MG63 (cell line): ENCODE data around the gene E2F7. TPM values are rescaled to one million over a fixed set of nuclear protein-coding genes. Genes with fewer than 3 reads are reported as not detected.

Source experiments
- DNase-seq: peaks from one replicate; pipeline ENCODE4 v3.0.0-alpha.2; 2020
- H3K27me3 ChIP-seq: fragments of 250-450 bp; sonication (Bioruptor Pico); 2 replicates; pipeline ENCODE4 v1.5.1; 2020; ENCODE audit warnings: mild to moderate bottlenecking, moderate library complexity
- H3K36me3 ChIP-seq: fragments of 250-450 bp; sonication (Bioruptor Pico); 2 replicates; pipeline ENCODE4 v1.5.1; 2020; ENCODE audit warnings: mild to moderate bottlenecking, moderate library complexity
- H3K4me3 ChIP-seq: fragments of 250-450 bp; sonication (Bioruptor Pico); 2 replicates; pipeline ENCODE4 v1.5.1; 2020; ENCODE audit warnings: mild to moderate bottlenecking, moderate library complexity
- H3K9me3 ChIP-seq: fragments of 250-450 bp; sonication (Bioruptor Pico); 2 replicates; pipeline ENCODE4 v1.5.1; 2020; ENCODE audit warnings: mild to moderate bottlenecking, moderate library complexity
- total RNA-seq: library from RNA; depleted of rRNA; stranded (reverse); fragments of >200 nt; shearing (Covaris generic); gene quantifications from 2 replicates; pipeline ENCODE4 v1.2.3, GENCODE V29; 2014; ENCODE audit warnings: low replicate concordance; rRNA removed

The E2F7 gene
- total RNA-seq, 1 experiment from 2014 or later = 2.4 TPM

DNA sequence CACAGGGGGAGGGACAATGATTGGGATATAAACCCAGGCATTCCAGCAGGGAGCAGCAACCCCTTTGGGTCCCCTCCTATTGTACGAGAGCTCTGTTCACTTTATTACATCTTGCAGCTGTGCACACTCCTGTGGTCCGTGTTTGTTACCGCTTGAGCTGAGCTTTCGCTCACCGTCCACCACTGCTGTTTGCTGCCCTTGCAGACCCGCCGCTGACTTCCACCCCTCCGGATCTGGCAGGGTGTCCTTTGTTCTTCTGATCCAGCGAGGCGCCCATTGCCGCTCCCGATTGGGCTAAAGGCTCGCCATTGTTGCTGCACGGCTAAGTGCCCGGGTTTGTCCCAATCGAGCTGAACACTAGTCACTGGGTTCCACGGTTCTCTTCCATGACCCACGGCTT is 64.1 kb downstream of the E2F7 start:
- Histone ChIP-seq H3K27me3 (no peaks in the 10 kb centered on the region), H3K36me3 (no peaks in the 10 kb centered on the region), H3K9me3 (no peaks in the 10 kb centered on the region), H3K4me3 (no peak overlapping the region)
- DNase-seq = no peak

DNA sequence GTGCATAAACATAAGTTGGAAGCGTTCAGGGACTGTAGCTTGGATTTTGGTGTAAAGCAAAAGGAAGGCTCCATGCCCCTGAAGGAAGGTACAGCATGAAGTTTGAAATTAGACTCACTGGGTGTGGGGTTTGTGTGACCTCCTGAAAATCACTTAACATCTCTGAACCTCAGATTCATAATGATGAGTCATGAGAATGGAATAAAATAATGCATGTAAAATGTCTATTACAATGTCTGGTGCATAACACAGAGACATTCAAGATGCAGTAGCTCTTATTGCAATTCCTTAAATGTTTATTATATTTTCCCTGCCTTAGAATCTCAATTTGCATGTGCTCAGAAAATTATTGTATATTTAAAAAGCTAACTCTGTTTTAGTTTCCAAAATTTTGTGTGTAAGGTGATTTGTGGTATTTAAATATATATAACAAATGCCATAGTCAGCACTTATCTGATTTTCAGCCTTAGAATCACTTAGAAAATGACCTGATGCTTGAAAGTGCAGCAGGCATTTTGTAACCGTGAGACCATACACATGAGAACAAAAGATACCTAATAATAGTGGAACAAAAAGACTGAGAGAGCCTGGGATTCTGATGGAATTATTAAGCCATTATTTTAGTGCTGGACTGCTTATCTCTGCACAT is 66.3 kb downstream of the E2F7 start:
- Histone ChIP-seq H3K9me3 (no peaks in the 10 kb centered on the region), H3K27me3 (no peaks in the 10 kb centered on the region), H3K36me3 (no peaks in the 10 kb centered on the region), H3K4me3 (no peak overlapping the region)
- DNase-seq = no peak

DNA sequence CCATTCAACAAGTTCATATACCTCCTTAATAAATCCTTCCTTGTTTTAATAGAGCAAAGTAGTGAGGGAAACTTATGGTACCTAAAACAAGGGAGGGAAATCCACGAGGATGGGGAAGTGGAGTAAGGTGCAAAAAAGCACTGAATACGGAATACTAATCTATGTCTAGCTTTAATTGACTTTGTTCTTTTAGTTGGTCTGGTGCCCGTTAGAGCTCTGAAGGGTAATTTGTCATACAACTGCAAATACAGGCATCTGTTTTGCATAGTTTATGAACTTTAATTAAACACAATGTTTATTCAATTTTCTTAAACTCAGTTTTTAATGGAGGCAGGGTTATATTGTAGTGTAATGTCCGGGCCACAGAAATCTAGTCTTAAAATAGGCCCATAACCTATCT is 67.0 kb downstream of the E2F7 start:
- DNase-seq = no peak
- H3K9me3 ChIP-seq = no peaks in the 10 kb centered on the region

DNA sequence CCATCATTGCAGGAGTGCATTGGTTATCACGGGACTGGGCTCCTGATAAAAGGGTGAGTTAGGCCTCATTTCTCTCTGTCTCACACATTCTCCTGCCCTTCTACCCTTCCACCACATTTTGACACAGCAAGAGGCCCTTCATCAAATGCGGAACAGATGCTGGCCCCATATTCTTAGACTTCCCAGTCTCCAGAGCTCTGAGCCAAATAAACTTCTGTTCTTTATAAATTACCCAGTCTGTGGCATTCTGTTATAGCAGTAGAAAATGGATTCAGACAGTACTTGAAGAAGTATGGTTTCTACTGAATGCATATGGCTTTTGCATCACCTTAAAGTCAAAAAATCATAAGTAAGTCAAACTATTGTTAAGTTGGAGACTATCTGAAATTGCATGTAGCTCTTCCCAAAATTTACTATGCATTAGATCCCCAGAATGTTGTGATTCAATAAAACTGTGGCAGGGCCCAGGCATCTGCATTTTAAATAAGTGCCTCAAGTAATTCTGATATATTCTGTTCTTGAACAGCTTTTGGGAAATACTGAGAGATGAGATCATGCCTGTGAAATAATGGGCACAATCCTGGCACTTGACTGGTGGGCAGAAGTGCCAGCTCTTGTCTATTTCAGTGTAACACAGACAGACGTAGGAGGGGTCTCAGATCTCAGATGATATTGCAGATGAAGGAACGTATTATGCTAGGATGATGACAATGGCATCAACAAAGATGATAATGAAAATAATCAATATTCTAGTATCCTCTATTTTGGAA is 68.2 kb downstream of the E2F7 start:
- Histone ChIP-seq H3K4me3 (no peak overlapping the region), H3K36me3 (no peaks in the 10 kb centered on the region)
- DNase-seq = no peak

More for the DNA sequence above, 67.0 kb downstream of the E2F7 start:
- Histone ChIP-seq H3K4me3 (no peak overlapping the region), H3K27me3 (no peaks in the 10 kb centered on the region), H3K36me3 (no peaks in the 10 kb centered on the region)

DNA sequence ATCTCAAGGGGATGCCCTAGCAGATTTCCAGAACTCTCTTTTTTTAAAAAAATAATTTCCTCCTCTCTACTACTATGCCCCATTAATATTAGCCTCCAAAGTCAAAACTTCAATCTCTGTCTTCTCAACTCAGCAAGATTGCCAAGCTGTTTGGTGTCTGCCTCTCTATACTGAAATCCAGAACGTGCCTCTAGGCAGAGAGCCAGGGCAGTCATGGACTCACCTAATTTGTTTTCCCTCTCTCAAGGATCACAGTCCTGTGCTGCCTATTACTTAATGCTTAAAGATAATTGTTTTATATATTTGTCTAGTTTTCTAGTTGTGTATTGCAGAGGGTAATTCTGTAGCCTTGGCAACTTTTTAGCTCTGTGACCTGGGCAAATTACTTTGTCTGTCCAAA is 74.7 kb downstream of the E2F7 start:
- DNase-seq = no peak
- no peak overlapping the region for H3K4me3 ChIP-seq

More for the DNA sequence above, 68.2 kb downstream of the E2F7 start:
- H3K9me3 ChIP-seq = no peaks in the 10 kb centered on the region
- H3K27me3 ChIP-seq = no peaks in the 10 kb centered on the region

DNA sequence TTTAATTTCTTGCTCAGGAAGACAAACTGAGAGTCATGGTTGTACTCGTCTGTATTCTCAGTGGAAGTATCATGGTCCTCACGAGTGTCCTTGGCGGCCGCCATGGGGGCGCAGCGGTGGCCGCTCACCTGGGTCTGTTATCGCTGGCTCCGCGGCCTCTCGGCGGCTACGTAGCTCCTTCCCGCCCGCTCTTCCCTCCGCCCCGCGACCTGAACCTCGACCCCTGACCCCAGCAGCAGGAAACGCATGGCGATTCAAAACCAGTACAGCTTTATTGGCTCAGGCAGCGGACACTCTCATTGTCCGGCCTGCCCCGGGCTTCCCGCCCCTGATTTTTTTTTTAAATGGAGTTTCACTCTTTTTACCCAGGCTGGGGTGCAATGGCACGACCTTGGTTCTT is 80.8 kb downstream of the E2F7 start:
- no peaks in the 10 kb centered on the region for H3K27me3 ChIP-seq
- no peak for DNase-seq

More for the DNA sequence above, 74.7 kb downstream of the E2F7 start:
- no peaks in the 10 kb centered on the region for H3K36me3 ChIP-seq
- no peaks in the 10 kb centered on the region; the same call in 1 of the 2 replicates for H3K9me3 ChIP-seq
- peaks cover 2% of the 10 kb centered on the region; the same call in 1 of the 2 replicates for H3K27me3 ChIP-seq

DNA sequence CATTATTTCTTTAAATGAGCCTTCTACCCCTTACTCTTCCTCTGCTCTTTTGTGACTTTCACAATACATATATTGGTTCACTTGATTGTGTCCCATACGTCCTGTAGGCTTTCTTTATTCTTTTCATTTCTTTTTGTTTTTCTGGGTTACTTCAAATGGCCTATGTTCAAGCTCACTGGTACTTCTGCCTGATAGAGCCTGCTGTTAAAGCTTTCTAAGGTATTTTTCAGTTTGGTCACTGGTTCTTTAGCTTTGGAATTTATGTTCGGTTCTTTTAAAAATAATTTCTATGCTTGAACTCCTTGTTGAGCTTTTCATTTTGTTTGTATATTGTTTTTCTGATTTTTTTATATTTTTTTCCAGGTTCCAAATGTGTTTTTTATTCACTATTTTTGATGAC is 81.9 kb downstream of the E2F7 start:
- peaks cover 10% of the 10 kb centered on the region for H3K9me3 ChIP-seq
- no peak overlapping the region for H3K4me3 ChIP-seq
- H3K36me3 ChIP-seq = no peaks in the 10 kb centered on the region
- DNase-seq = no peak
- H3K27me3 ChIP-seq = no peaks in the 10 kb centered on the region

More for the DNA sequence above, 80.8 kb downstream of the E2F7 start:
- H3K4me3 ChIP-seq = no peak overlapping the region
- H3K36me3 ChIP-seq = no peaks in the 10 kb centered on the region
- peaks cover 10% of the 10 kb centered on the region for H3K9me3 ChIP-seq

DNA sequence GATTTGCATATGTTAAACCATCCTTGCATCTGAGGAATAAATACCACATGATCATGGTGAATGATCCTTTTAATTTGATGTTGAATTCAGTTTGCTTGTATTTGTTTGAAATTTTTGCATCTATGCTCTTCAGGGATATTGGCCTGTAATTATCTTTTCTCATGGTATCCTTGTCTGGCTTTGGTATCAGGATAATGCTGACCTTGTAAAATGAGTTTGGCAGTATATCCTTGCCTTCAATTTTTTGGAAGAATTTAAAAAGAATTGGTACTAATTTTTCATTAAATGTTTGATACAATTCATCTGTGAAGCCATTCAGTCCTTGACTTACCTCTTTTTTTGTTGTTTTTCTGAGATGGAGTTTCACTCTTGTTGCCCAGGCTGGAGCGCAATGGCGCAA is 85.2 kb downstream of the E2F7 start:
- Histone ChIP-seq H3K9me3 (peaks cover 10% of the 10 kb centered on the region), H3K27me3 (peaks cover 5% of the 10 kb centered on the region; the same call in 1 of the 2 replicates), H3K4me3 (no peak overlapping the region), H3K36me3 (no peaks in the 10 kb centered on the region)
- no peak for DNase-seq

DNA sequence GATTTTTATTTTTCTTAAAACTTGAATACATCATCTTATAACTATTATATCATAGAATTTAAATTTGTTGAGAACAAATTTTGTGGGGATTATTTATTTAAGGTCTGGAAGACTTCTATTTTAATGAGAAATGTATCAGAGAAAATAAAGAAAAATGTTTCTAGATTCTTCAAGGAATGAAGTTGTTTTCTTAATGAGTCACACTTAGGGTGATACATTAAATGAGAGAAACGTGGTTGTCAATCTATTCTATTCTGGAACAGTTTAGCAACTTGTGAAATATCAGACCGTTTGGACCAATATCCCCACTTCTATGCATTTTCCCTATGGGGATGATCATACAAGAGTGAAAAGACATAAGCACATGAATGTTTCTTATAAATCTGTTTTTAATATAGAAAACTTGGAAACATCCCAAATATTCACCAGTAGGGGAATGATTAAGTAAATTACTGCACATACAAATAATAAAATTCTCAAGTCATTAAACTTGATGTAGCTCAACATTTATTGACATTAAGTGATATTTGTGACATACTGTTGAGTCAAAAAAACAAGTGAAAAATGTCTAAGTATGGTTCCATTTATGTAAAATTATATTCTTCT is 88.5 kb downstream of the E2F7 start:
- no peak for DNase-seq
- Histone ChIP-seq H3K36me3 (no peaks in the 10 kb centered on the region), H3K27me3 (peaks cover 5% of the 10 kb centered on the region; the same call in 1 of the 2 replicates), H3K4me3 (no peak overlapping the region), H3K9me3 (0 out of 2 replicates have a peak, but pooled peaks cover under 1% of the 10 kb centered on the region)

Other genes starting within 250 kb of the E2F7 start
- 10.6 and 15.8 TPM in 2 replicates for gene CSRP2, start 186.6 kb downstream of the E2F7 start, total RNA-seq